Measurements from ENCODE around the gene LOXL1. TPM values are rescaled to one million over a fixed set of nuclear protein-coding genes. Genes with fewer than 3 reads are reported as not detected.

The LOXL1 gene
- total and polyA plus RNA-seq, 2 of the 13 experiments (the other 11 are each of a cell fraction or from before 2014, with no cell fraction given), result 0.51 to 1.3 TPM

- TF ChIP-seq CREBL2 (CRISPR knock-in tag; IDR thresholded peaks at IDR 0.05; ENCODE audit: borderline replicate concordance) (no peak), GABPB1 (CRISPR knock-in tag; IDR thresholded peaks at IDR 0.05) (peak; percentile 94), NFE2L1 (CRISPR knock-in tag; IDR thresholded peaks at IDR 0.05; ENCODE audit: borderline replicate concordance) (no peak), ZNF30 (CRISPR knock-in tag; IDR thresholded peaks at IDR 0.05) (no peak), ZNF652 (CRISPR knock-in tag; IDR thresholded peaks at IDR 0.05; ENCODE audit: borderline replicate concordance, low read depth) (no peak), HNF4A (CRISPR knock-in tag; IDR thresholded peaks at IDR 0.05) (no peak), CBX1 (IDR thresholded peaks at IDR 0.05; ENCODE audit: low read depth) (no peak), IRX3 (CRISPR knock-in tag; IDR thresholded peaks at IDR 0.05; ENCODE audit: borderline replicate concordance, low read depth) (no peak), ARID5B (CRISPR knock-in tag; IDR thresholded peaks at IDR 0.05) (peak; percentile 30; the same call in 1 of the 2 replicates), ZNF260 (CRISPR knock-in tag; IDR thresholded peaks at IDR 0.05; ENCODE audit: borderline replicate concordance, low read depth) (no peak), POLR2AphosphoS2 (IDR thresholded peaks at IDR 0.05; ENCODE audit: low read depth, low read length) (no peak), NCOA2 (CRISPR knock-in tag; IDR thresholded peaks at IDR 0.05) (peak; percentile 28; the same call in 1 of the 2 replicates), MIXL1 (CRISPR knock-in tag; IDR thresholded peaks at IDR 0.05) (0 out of 2 replicates have a peak, but pooled peaks have one; percentile 39), TEAD3 (CRISPR knock-in tag; optimal IDR thresholded peaks at IDR 0.05; ENCODE audit: borderline replicate concordance) (no peak), PRPF4 (IDR thresholded peaks at IDR 0.05; ENCODE audit: low read depth, low read length, poor library complexity, severe bottlenecking) (no peak), GFI1 (CRISPR knock-in tag; IDR thresholded peaks at IDR 0.05; ENCODE audit: borderline replicate concordance) (no peak), XBP1 (CRISPR knock-in tag; IDR thresholded peaks at IDR 0.05) (no peak), CHCHD3 (CRISPR knock-in tag; IDR thresholded peaks at IDR 0.05) (no peak), THAP9 (CRISPR knock-in tag; IDR thresholded peaks at IDR 0.05; ENCODE audit: borderline replicate concordance) (no peak), CEBPB (IDR thresholded peaks at IDR 0.05; ENCODE audit: borderline replicate concordance, low read depth, low read length) (no peak), REXO4 (CRISPR knock-in tag; IDR thresholded peaks at IDR 0.05; ENCODE audit: borderline replicate concordance) (no peak), HDAC1 (CRISPR knock-in tag; IDR thresholded peaks at IDR 0.05) (peak; percentile 66), THAP8 (CRISPR knock-in tag; IDR thresholded peaks at IDR 0.05; ENCODE audit: borderline replicate concordance) (no peak)
Measured at GRCh38 chr15:73991726-73992593, 65.7 kb downstream of the LOXL1 start, which contains the start of gene STOML1 (continued).
